Urinary bladder (tissue), 4 donors: ENCODE data around the gene KCNG3. TPM values are rescaled to one million over a fixed set of nuclear protein-coding genes. Genes with fewer than 3 reads are reported as not detected.
"Not testable (repeated sequence)": the region's sequence is repeated elsewhere in the genome, so short reads cannot be mapped to it uniquely, and the experiment has no call there.

ENCODE experiments used
- DNase-seq: peaks from one replicate; pipeline ENCODE4 v3.0.0-alpha.2; 2015; ENCODE audit errors: extremely low spot score
- H3K27ac ChIP-seq: one replicate; pipeline ENCODE4 v1.5.1; 2013; ENCODE audit warnings: low read depth, mild to moderate bottlenecking, moderate library complexity
- H3K36me3 ChIP-seq: one replicate; pipeline ENCODE4 v1.6.1; 2013; ENCODE audit warnings: mild to moderate bottlenecking, moderate library complexity; ENCODE audit not compliant: insufficient read depth
- H3K4me1 ChIP-seq: one replicate; pipeline ENCODE4 v1.6.1; 2013; ENCODE audit warnings: mild to moderate bottlenecking, moderate library complexity; ENCODE audit not compliant: insufficient read depth
- H3K4me3 ChIP-seq: one replicate; pipeline ENCODE4 v1.5.1; 2013; ENCODE audit warnings: low read depth, low read length
- WGBS: extraction: QIAGEN DNeasy Blood & Tissue Kit; methylation state at CpG from one replicate; pipeline ENCODE4 v1.1.7; 2013; 5-methylcytosine and 5-hydroxymethylcytosine counted together
- polyA plus RNA-seq: library from polyadenylated mRNA; stranded (reverse); fragments of 200-250 nt; gene quantifications from one replicate; pipeline ENCODE4 v1.2.3, GENCODE V29; 2013
- total RNA-seq: library from RNA; depleted of rRNA; stranded (reverse); fragments of >200 nt; gene quantifications from one replicate; pipeline ENCODE4 v1.2.3, GENCODE V29; 2014
- donor health status: healthy with polysubstance abuse.
- donor health status: healthy.

The KCNG3 gene
- total and polyA plus RNA-seq, 2 donors = 0.04 to 0.53 TPM

DNA sequence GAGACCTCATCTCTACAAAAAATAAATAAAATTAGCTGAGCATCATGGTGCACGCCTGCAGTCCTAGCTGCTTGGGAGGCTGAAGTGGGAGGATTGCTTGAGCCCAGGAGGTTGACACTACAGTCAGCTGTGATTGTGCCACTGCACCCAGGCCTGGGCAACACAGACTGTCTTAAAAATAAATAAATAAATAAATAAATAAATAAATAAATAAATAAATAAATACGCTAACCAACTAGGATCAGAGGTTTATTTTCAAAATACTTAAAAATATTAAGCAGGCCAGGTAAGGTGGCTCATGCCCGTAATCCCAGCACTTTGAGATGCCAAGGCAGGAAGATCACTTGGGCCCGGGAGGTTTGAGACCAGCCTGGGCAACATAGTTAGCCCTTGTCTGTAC, 63.6 kb downstream of the KCNG3 start:
- H3K4me1 ChIP-seq = no peaks in the 10 kb centered on the region
- no peak overlapping the region for H3K27ac ChIP-seq
- WGBS = 94% methylated on average over 4 of the region's 4 CpGs
- H3K4me3 ChIP-seq = no peak overlapping the region
- no peak for DNase-seq
- H3K36me3 ChIP-seq = no peaks in the 10 kb centered on the region

DNA sequence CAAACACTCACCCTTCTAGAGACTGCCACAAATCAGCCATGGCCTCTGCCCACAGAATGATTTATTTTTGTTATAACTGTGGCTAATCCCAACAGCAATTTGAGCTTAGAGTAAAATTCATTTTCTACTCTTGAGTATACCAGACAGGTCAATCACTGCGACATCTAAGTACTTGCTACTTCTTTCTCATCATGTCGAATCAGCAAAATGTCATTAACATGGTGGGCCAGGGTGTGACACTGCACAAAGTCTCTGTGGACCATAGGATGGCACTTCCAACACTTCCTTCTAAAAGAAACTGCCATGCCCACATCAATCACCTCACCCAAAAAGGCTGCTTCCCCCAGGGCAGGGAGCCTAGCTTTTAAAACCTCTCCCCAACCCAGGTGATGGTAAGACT, 64.4 kb downstream of the KCNG3 start:
- Histone ChIP-seq H3K36me3 (no peaks in the 10 kb centered on the region), H3K27ac (no peak overlapping the region), H3K4me1 (no peaks in the 10 kb centered on the region), H3K4me3 (no peak overlapping the region)
- WGBS = 90% methylated on average over 2 of the region's 2 CpGs
- DNase-seq = no peak

DNA sequence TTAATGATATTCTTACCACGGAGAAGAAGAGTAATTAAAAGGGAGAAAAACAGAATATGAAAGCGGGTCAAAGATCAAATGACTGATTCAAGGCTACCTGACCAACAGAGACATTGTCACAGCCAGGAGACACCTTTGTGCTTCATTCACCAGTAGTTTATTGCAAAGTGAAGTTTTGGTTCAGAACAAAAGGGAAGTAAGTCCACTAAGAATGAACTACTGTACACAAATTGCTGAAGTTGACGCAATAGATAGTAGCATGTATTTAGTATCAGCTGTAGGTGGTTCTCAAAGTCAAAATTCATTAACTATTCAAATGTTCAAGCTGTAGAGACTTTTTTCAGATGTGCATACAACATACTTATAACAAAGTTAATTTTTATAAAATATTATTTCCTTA, 68.1 kb downstream of the KCNG3 start:
- Histone ChIP-seq H3K4me1 (no peaks in the 10 kb centered on the region), H3K4me3 (no peak overlapping the region), H3K36me3 (no peaks in the 10 kb centered on the region), H3K27ac (no peak overlapping the region)
- 85% methylated on average over 3 of the region's 3 CpGs for WGBS
- DNase-seq = no peak

DNA sequence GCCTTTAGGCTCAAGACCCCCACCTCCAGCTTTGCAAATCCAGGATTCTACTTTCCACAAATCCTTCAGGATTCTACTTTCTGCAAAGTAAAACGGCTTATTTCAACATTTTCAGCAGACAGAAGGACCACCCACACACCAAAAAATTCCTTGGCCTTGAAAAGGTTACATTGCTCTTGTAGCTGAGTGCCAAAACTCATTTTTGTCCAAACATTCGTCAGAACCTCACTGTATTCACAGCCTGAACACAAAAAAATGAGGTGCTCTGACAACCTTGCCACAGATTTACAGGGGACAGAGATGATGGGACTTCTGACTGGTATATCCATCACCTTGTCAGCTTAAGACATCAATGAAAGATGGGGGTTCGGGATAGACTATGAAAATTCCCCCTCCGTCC, 69.7 kb downstream of the KCNG3 start:
- H3K4me1 ChIP-seq = no peaks in the 10 kb centered on the region
- no peaks in the 10 kb centered on the region for H3K36me3 ChIP-seq
- no peak overlapping the region for H3K4me3 ChIP-seq
- no peak for DNase-seq
- no peak overlapping the region for H3K27ac ChIP-seq
- 42% methylated on average over 4 of the region's 4 CpGs for WGBS

DNA sequence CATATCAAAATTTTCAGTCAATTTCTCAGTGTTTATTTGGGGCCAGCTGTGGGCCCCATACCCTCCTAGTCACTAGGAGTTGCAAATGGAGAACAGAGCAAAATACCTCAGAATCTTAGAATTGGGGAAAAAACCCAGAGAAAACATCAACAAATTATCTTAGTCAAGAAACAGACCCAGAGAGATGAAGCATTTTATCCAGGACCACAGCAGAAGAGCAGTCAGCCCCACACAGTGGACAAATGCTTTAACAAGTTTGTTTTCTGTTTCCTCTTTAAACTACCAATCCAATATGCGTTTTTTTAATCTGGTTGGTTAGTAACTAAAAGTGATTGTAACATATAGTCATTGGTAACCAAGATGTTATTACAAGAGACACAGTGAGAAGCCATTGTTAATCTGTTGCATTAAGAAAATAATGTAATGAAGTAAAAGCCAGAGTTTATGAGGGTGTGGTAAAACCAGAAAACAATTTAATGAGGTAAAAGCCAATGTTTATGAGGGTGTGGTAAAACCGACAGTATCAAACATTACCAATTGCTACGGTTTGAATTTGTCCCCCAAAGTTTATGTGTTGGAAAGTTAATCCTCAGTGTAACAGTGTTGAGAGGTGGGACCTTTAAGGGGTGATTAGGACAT, 72.1 kb downstream of the KCNG3 start:
- no peaks in the 10 kb centered on the region for H3K36me3 ChIP-seq
- H3K4me1 ChIP-seq = no peaks in the 10 kb centered on the region
- H3K27ac ChIP-seq = no peak overlapping the region
- DNase-seq = no peak
- H3K4me3 ChIP-seq = no peak overlapping the region
- WGBS = 49% methylated on average over 3 of the region's 3 CpGs

DNA sequence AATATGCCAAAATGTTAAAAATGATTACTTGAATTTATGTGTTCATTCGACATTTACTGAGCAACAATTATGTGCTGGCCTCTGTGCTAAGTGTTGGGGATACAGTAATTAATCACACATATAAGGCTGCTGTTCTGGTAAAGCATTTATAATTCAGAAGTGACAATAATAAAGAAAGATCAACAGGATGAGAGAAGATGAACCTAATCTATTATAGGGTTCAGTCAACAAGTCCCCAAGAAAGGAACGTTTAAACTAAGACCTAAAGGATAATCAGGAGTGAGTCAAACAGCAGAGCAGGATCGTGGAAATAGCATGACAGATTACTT, 72.7 kb downstream of the KCNG3 start:
- H3K4me1 ChIP-seq = no peaks in the 10 kb centered on the region
- H3K4me3 ChIP-seq = no peak overlapping the region
- DNase-seq = no peak
- 71% methylated on average over 3 of the region's 3 CpGs for WGBS
- no peak overlapping the region for H3K27ac ChIP-seq
- no peaks in the 10 kb centered on the region for H3K36me3 ChIP-seq

DNA sequence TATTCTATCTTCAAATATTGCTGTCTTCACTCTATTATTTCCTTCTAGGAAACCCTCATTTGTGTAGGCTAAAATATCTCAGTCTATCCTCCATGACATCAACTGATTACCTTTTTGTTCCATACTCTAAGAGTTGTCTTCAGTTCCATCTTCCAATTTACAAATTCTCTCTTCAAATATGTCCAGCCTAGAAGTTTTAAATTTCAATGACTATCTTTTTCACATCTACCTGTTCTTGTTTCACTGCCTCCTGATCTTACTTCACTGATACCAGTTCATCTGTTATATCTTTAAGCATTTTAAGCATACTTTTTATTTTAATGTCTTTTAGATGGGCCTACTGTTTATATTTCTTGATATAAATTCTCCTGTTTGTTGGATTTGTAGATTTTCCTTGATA, 79.1 kb downstream of the KCNG3 start:
- DNase-seq = no peak
- Histone ChIP-seq H3K27ac (no peak overlapping the region), H3K4me1 (no peaks in the 10 kb centered on the region), H3K36me3 (no peaks in the 10 kb centered on the region), H3K4me3 (no peak overlapping the region)

DNA sequence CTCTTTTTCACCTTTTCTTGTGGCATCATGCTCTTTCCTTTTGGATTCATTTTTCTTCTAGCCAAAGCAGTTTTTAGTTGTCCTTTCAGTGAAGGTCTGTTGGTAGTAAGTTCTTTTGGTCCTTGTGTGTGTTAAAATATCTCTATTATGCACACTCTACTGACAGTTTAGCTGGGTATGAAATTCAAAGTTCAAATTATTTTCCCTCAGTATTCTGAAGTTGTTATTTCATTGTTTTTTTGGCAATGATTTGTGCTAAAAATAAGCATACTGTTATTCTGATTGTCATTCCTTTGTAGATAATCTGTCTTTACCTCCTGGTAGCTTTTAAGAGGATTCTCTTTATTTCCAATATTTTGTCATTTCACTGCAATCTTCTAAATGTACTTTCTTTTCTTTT, 79.6 kb downstream of the KCNG3 start:
- Histone ChIP-seq H3K4me1 (no peaks in the 10 kb centered on the region), H3K36me3 (no peaks in the 10 kb centered on the region), H3K4me3 (no peak overlapping the region), H3K27ac (no peak overlapping the region)
- DNase-seq = no peak

DNA sequence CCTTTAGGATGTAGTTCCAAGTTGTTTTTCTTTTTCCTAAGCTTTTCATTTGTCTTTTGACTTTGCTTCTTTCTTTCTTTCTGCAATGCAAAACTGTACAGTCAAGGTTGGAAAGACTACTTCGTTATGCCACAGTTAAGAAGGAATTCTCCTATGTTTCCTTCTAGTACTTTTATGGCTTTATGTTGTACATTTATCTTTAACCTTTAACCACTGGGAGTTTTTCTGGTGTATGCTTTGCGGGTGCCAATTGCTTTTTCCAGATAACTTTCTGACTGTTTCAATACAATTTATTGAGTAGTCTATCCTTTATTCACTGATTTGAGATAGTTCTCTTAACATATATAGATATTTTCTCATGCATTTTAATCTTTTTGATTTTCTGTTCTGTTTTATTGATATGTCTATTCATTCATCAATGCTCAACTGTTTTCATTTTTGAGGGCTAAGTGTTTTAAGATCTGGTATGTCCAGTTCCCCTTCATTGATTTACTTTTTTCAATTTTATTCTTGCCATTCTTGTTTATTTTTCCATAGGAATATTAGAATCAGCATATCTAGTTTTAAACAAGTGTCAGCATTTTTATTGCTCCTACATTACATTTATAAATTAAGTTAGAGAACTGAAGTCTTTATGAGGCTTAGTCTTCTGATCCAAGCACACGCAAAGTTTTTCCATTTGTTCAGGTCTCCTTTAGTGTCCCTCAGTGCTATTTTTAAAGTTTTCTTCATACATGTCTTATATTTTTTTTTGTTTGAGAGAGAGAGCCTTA, 82.9 kb downstream of the KCNG3 start:
- H3K4me3 ChIP-seq = no peak overlapping the region
- H3K27ac ChIP-seq = no peak overlapping the region
- DNase-seq = no peak
- H3K36me3 ChIP-seq = no peaks in the 10 kb centered on the region
- no peaks in the 10 kb centered on the region for H3K4me1 ChIP-seq
- 62% methylated on average over 3 of the region's 3 CpGs for WGBS

DNA sequence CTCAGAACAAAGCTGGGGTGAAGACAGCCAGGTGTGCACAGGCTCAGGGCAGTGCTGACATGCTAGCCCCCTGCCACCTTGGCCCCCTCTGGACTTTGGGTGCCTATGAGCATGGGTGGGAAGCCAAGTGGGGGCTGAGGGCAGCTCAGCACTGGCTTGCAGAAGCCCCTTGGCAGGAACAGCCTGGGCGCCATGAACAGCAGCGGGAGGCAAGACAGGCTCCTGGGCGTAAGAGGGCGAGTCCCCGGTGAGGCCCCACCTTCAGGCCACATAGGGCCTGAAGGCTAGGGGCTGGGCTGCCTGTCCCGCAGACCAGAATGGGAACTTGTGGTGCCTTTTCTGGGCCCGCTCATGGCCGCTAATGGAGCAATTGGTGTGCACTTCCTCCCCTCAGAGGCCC, 85.8 kb downstream of the KCNG3 start:
- DNase-seq = no peak
- Histone ChIP-seq H3K4me3 (no peak overlapping the region), H3K36me3 (no peaks in the 10 kb centered on the region), H3K4me1 (no peaks in the 10 kb centered on the region), H3K27ac (no peak overlapping the region)
- 98% methylated on average over 8 of the region's 8 CpGs for WGBS

DNA sequence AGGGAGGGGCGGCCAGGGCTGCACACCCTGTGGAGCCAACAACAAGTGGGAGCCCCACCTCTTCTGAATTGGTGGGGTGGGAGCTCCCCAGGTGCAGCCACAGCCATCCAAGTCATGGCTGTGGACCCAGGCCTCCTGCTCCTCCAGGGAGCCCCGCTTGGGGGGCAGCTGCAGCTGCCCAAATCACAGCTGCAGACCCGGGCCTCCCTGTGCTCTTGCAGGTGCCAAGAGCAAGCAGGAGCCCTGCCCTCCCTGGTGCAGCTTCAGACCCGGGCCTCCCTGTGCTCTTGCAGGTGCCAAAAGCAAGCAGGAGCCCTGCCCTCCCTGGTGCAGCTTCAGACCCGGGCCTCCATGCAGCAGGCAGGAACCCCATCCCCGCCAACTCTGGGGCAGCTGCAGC, 86.3 kb downstream of the KCNG3 start:
- WGBS = 90% methylated on average over 6 of the region's 6 CpGs
- no peak overlapping the region for H3K4me3 ChIP-seq
- no peaks in the 10 kb centered on the region for H3K4me1 ChIP-seq
- DNase-seq = no peak
- H3K27ac ChIP-seq = no peak overlapping the region
- no peaks in the 10 kb centered on the region for H3K36me3 ChIP-seq

DNA sequence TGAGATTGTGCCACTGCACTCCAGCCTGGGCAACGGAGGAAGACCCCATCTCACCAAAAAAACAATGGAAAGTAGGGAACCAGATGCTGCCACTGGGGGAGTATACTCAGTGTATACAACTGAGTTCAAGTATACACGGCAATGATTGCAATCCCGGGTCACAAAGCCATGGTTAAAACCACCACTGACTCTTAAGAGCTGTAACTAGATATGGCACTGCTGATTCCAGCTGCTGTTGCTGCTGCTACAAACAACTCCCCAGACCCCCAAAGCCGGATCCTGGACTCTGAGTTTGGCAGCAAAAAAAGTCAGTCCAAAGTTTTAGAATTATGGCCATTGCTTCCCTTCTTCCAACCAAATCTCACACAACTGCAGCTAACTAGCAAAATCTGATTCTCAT, 89.1 kb downstream of the KCNG3 start:
- Histone ChIP-seq H3K36me3 (no peaks in the 10 kb centered on the region), H3K4me3 (no peak overlapping the region), H3K27ac (no peak overlapping the region), H3K4me1 (no peaks in the 10 kb centered on the region)
- DNase-seq = no peak
- WGBS = 68% methylated on average over 4 of the region's 4 CpGs

DNA sequence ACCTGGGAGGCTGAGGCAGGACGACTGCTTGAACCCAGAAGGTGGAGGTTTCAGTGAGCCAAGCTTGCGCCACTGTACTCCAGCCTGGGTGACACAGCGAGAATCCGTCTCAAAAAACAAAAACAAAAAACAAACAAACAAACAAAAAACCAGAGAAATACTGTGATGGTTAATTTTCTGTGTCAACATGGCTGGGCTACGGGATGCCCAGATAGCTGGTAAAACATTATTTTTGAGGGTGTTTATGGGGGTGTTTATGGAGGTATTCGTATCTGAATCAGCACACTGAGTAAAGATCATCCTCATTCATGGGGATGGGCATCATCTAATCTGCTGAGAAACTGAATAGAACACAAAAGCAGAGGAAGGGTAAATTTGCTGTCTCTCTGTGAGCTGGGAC, 92.0 kb downstream of the KCNG3 start:
- no peaks in the 10 kb centered on the region for H3K4me1 ChIP-seq
- no peak for DNase-seq
- no peak overlapping the region for H3K27ac ChIP-seq
- 95% methylated on average over 6 of the region's 6 CpGs for WGBS
- H3K4me3 ChIP-seq = no peak overlapping the region
- no peaks in the 10 kb centered on the region for H3K36me3 ChIP-seq

DNA sequence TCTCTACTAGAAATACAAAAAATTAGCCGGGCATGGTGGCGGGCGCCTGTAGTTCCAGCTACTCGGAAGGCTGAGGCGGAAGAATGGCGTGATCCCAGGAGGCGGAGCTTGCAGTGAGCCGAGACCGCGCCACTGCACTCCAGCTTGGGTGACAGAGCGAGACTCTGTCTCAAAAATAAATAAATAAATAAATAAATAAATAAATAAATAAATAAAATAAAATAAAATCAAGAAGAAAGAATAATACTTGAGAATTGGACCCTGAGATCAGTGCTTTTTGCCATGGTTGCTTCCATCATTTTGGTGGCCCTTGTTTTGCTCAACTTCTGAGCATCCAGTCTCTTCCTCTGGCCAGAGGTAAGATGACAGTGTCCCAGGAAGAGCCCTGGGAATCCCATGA, 95.7 kb downstream of the KCNG3 start:
- not testable (repeated sequence) for DNase-seq, H3K27ac ChIP-seq, H3K4me3 ChIP-seq, H3K4me1 ChIP-seq, H3K36me3 ChIP-seq
- WGBS = 95% methylated on average over 11 of the region's 11 CpGs

DNA sequence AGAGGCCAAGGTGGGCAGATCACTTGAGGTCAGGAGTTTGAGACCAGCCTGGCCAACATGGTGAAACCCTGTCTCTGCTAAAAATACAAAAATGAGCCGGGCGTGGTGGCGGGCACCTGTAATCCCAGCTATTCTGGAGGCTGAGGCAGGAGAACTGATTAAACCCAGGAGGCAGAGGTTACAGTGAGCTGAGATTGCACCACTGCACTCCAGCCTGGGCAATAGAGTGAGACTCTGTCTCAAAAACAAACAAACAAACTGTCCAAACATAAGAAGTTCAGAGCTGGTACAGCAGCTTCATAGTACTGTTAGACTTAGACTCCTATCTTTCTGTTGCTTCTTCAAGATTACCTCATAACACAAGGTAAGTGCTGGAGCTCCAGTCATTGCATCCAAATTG, 100.5 kb downstream of the KCNG3 start:
- DNase-seq, H3K4me3 ChIP-seq, H3K36me3 ChIP-seq, H3K4me1 ChIP-seq, H3K27ac ChIP-seq: not testable (repeated sequence)
- WGBS = 98% methylated on average over 3 of the region's 3 CpGs
